HepG2 (cell line): ENCODE results near the gene TRRAP. TPM values are rescaled to one million over a fixed set of nuclear protein-coding genes. Genes with fewer than 3 reads are reported as not detected.

Source experiments
- ATAC-seq: fragments of 200-7000 bp; cut with Tn5 transposase; 3 replicates; pipeline ENCODE4 v1.9.1; 2020; ENCODE audit warnings: mild to moderate bottlenecking, moderate library complexity
- BruUV-seq: library from RNA; stranded (reverse); fragments of 400-500 nt; replicated peaks from 2 replicates; lab custom pipeline; 2021; lab: Mats Ljungman, UMichigan
- CTCF ChIA-PET: fragments of 300-600 bp; formaldehyde crosslinking; extraction: SDS; loops from one replicate; lab custom pipeline; 2021; ENCODE audit warnings: low total read pairs, inconsistent platforms, low intra/inter-chr PET ratio; lab: Yijun Ruan, JAX
- POLR2A ChIA-PET: fragments of 350-600 bp; sonication (Branson Sonifier 250); formaldehyde crosslinking; loops from one replicate; lab custom pipeline; 2020; ENCODE audit warnings: antibody characterized with exemption, inconsistent platforms; lab: Yijun Ruan, JAX
- DNase-seq: peaks from one replicate; pipeline ENCODE4 v3.0.0-alpha.2; 2015; ENCODE audit warnings: low spot score
- FAIRE-seq: peaks from 3 replicates; lab custom pipeline; 2011; peaks lifted over from hg19 to GRCh38; lab: Jason Lieb, UNC
- H2AFZ ChIP-seq: one replicate; pipeline ENCODE4 v1.6.1; 2011; ENCODE audit warnings: low read length, inconsistent platforms
- H3K27ac ChIP-seq: fragments of 300-600 bp; 3 replicates; pipeline ENCODE4 v1.8.0; 2011; ENCODE audit warnings: mixed run types, mild to moderate bottlenecking, mixed read lengths, low read length, inconsistent platforms; ENCODE audit not compliant: insufficient read depth; ENCODE audit errors: extremely low read length
- H3K27me3 ChIP-seq, 2 experiments: fragments of 200-600 bp in 1 of 2; 2 replicates in 1 of 2; 3 replicates in 1 of 2; pipeline versions ENCODE4 v1.6.0 to v1.8.0; 2011; ENCODE audit warnings: low read length in 2 of 2, mild to moderate bottlenecking in 2 of 2, moderate library complexity in 2 of 2, inconsistent platforms in 1 of 2; ENCODE audit not compliant: insufficient read depth in 2 of 2, control insufficient read depth in 1 of 2
- H3K36me3 ChIP-seq, 2 experiments: fragments of 200-600 bp in 1 of 2; replicated peaks in 1 of 2; 2 replicates in 1 of 2; 3 replicates in 1 of 2; pipeline versions ENCODE4 v1.5.1 to v1.8.0; 2011; ENCODE audit warnings: low read length in 2 of 2, inconsistent platforms in 1 of 2; ENCODE audit not compliant: insufficient read depth in 2 of 2, control insufficient read depth in 1 of 2
- H3K4me1 ChIP-seq: 2 replicates; pipeline ENCODE4 v1.5.1; 2012; ENCODE audit warnings: low read length, inconsistent platforms; ENCODE audit not compliant: insufficient read depth
- H3K4me2 ChIP-seq: 2 replicates; pipeline ENCODE4 v1.6.0; 2011; ENCODE audit warnings: low read depth, low read length, inconsistent platforms
- H3K4me3 ChIP-seq, 3 experiments: fragments of 200-600 bp in 1 of 3; sonication (generic), shearing (Covaris generic) in 1 of 3; replicated peaks in 1 of 3; 2 replicates each; pipeline ENCODE4 v1.5.1; 2011 to 2016; ENCODE audit warnings: low read length in 3 of 3, inconsistent platforms in 2 of 3, low read depth in 2 of 3, mild to moderate bottlenecking in 2 of 3, control low read depth in 1 of 3, mixed read lengths in 1 of 3; ENCODE audit not compliant: insufficient read depth in 1 of 3
- H3K79me2 ChIP-seq: one replicate; pipeline ENCODE4 v1.6.1; 2011; ENCODE audit warnings: low read length, inconsistent platforms; ENCODE audit not compliant: insufficient read depth
- H3K9ac ChIP-seq: 2 replicates; pipeline ENCODE4 v1.6.0; 2011; ENCODE audit warnings: mild to moderate bottlenecking, low read depth, low read length, inconsistent platforms; ENCODE audit not compliant: insufficient read depth
- H3K9me3 ChIP-seq: 2 replicates; pipeline ENCODE4 v1.5.1; 2012; ENCODE audit warnings: mild to moderate bottlenecking, low read length
- H4K20me1 ChIP-seq: 2 replicates; pipeline ENCODE4 v1.6.0; 2011; ENCODE audit warnings: inconsistent platforms, mild to moderate bottlenecking, low read length, moderate library complexity; ENCODE audit not compliant: insufficient read depth
- AKAP8 ChIP-seq: sonication (generic); formaldehyde crosslinking; IDR thresholded peaks from 2 replicates; pipeline ENCODE4 v1.5.1; 2020; ENCODE audit warnings: mild to moderate bottlenecking, missing genetic modification reagents
- MBD4 ChIP-seq: IDR thresholded peaks from 2 replicates; pipeline ENCODE4 v1.6.1; 2012; ENCODE audit warnings: low read length, inconsistent platforms, borderline replicate concordance
- NFYC ChIP-seq: IDR thresholded peaks from 2 replicates; pipeline ENCODE4 v1.6.1; 2016; ENCODE audit warnings: missing genetic modification reagents, missing compliant biosample characterization
- TARDBP ChIP-seq: sonication (generic); formaldehyde crosslinking; IDR thresholded peaks from 2 replicates; pipeline ENCODE4 v1.8.0; 2022; ENCODE audit warnings: mild to moderate bottlenecking, missing genetic modification reagents
- ZNF776 ChIP-seq: sonication (generic); formaldehyde crosslinking; IDR thresholded peaks from 2 replicates; pipeline ENCODE4 v1.4.0; 2020; ENCODE audit warnings: mild to moderate bottlenecking, missing genetic modification reagents
- ZNF788 ChIP-seq: sonication (generic); formaldehyde crosslinking; IDR thresholded peaks from 2 replicates; pipeline ENCODE4 v1.5.0; 2020; ENCODE audit warnings: mild to moderate bottlenecking, missing genetic modification reagents, borderline replicate concordance
- WGBS: methylation state at CpG from one replicate; pipeline ENCODE4 v1.1.6; 2017; ENCODE audit warnings: low lambda C conversion rate; 5-methylcytosine and 5-hydroxymethylcytosine counted together
- in situ Hi-C: cut with HindIII; loops from 2 replicates; pipeline ENCODE4 v1.10.0; 2017; ENCODE audit warnings: low pct_unique_long_range_greater_than_20kb; ENCODE audit not compliant: extremely low pct_ligation_motif_present
- intact Hi-C: fragments of 100-400 bp; cut with micrococcal nuclease; formaldehyde crosslinking; loops from one replicate; pipeline ENCODE4 v1.10.0; 2022; ENCODE audit not compliant: unreplicated experiment
- polyA plus RNA-seq, 8 experiments: library from polyadenylated mRNA; depleted of rRNA in 3 of 8; stranded (reverse) in 7 of 8; unstranded in 1 of 8; fragments of >200 nt; fragmentation: Illumina TruSeq in 4 of 8; extraction: Trizol in 4 of 8; gene quantifications; 2 replicates each; pipeline versions ENCODE4 v1.2.1 to v1.2.3, GENCODE V29; 2011 to 2016; ENCODE audit warnings: low read depth in 4 of 8, missing spikeins in 1 of 8, mixed read lengths in 1 of 8; ENCODE audit not compliant: insufficient read depth in 1 of 8
- total RNA-seq, 5 experiments: library from RNA; depleted of rRNA; stranded (reverse); fragments of >200 nt; fragmentation: Illumina TruSeq; extraction: Trizol; gene quantifications; 2 replicates each; pipeline ENCODE4 v1.2.3, GENCODE V29; 2016; ENCODE audit warnings: low read depth in 1 of 5
- TF ChIP-seq, protein P1 (sequence below): sonication (generic); formaldehyde crosslinking; IDR thresholded peaks from 2 replicates; pipeline ENCODE4 v1.9.0; 2021; ENCODE audit warnings: mild to moderate bottlenecking, missing genetic modification reagents
- TF ChIP-seq, protein P2 (sequence below): sonication (generic); formaldehyde crosslinking; IDR thresholded peaks from 2 replicates; pipeline ENCODE4 v1.5.0; 2020; ENCODE audit warnings: missing genetic modification reagents, mild to moderate bottlenecking, borderline replicate concordance
- TF ChIP-seq, protein P3 (sequence below): sonication (generic); formaldehyde crosslinking; IDR thresholded peaks from 2 replicates; pipeline ENCODE4 v1.4.0; 2020; ENCODE audit warnings: missing genetic modification reagents
- TF ChIP-seq, protein P4 (sequence below): sonication (generic); formaldehyde crosslinking; IDR thresholded peaks from 2 replicates; pipeline ENCODE4 v1.5.1; 2020; ENCODE audit warnings: mild to moderate bottlenecking, moderate library complexity, missing genetic modification reagents
- TF ChIP-seq, protein P5 (sequence below): sonication (generic); formaldehyde crosslinking; IDR thresholded peaks from 2 replicates; pipeline ENCODE4 v1.5.0; 2020; ENCODE audit warnings: missing genetic modification reagents

The TRRAP gene
- total and polyA plus RNA-seq, 2 of the 13 experiments (the other 11 are each of a cell fraction or from before 2014, with no cell fraction given) = 8.6 to 10.5 TPM

DNA sequence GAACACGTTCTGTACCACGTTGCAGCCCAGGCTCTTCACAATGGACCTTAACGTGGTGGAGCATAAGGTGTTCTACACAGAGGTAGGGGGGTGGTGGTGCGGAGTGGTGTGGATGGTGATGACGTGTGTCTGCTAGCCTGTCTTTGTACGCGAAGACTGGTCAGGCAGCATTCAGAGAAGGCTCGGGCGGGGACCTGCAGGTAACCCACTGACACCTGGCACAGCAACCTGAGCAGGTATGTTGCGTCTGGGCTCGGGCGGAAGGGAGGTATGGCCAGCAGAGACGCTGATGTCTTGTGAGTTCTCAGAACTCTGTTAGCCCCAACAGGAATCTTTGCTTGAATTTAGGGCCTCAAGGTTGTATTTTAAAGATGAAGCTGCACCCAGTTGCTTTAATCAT, 55.0 kb downstream of the TRRAP start (continued):
- TF ChIP-seq, protein P1, sequence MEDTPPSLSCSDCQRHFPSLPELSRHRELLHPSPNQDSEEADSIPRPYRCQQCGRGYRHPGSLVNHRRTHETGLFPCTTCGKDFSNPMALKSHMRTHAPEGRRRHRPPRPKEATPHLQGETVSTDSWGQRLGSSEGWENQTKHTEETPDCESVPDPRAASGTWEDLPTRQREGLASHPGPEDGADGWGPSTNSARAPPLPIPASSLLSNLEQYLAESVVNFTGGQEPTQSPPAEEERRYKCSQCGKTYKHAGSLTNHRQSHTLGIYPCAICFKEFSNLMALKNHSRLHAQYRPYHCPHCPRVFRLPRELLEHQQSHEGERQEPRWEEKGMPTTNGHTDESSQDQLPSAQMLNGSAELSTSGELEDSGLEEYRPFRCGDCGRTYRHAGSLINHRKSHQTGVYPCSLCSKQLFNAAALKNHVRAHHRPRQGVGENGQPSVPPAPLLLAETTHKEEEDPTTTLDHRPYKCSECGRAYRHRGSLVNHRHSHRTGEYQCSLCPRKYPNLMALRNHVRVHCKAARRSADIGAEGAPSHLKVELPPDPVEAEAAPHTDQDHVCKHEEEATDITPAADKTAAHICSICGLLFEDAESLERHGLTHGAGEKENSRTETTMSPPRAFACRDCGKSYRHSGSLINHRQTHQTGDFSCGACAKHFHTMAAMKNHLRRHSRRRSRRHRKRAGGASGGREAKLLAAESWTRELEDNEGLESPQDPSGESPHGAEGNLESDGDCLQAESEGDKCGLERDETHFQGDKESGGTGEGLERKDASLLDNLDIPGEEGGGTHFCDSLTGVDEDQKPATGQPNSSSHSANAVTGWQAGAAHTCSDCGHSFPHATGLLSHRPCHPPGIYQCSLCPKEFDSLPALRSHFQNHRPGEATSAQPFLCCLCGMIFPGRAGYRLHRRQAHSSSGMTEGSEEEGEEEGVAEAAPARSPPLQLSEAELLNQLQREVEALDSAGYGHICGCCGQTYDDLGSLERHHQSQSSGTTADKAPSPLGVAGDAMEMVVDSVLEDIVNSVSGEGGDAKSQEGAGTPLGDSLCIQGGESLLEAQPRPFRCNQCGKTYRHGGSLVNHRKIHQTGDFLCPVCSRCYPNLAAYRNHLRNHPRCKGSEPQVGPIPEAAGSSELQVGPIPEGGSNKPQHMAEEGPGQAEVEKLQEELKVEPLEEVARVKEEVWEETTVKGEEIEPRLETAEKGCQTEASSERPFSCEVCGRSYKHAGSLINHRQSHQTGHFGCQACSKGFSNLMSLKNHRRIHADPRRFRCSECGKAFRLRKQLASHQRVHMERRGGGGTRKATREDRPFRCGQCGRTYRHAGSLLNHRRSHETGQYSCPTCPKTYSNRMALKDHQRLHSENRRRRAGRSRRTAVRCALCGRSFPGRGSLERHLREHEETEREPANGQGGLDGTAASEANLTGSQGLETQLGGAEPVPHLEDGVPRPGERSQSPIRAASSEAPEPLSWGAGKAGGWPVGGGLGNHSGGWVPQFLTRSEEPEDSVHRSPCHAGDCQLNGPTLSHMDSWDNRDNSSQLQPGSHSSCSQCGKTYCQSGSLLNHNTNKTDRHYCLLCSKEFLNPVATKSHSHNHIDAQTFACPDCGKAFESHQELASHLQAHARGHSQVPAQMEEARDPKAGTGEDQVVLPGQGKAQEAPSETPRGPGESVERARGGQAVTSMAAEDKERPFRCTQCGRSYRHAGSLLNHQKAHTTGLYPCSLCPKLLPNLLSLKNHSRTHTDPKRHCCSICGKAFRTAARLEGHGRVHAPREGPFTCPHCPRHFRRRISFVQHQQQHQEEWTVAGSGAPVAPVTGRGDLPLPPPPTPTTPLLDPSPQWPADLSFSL (CRISPR knock-in tag) = no peak

DNA sequence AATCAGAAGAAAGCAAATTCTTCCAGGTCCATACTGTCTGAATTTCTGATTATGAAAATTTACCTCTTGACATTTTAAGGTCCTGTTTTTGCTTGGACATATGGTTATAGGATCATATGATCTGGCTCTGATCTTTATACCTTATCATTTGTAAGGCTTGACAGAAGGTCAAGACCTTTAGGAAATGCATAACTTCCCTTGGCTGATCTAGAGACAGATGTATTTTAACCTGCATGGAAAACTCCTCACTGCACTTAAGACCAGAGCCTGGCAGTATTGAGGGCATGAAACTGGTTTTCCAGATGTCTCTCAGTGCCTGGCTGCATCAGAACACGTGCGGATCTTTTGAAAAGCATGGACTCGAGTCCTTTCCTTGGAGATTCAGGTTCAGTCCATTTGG, 55.9 kb downstream of the TRRAP start:
- in situ Hi-C loops (no loop called here), intact Hi-C loops (no loop called here)
- 100% methylated on average over 3 of the region's 3 CpGs for WGBS
- Histone ChIP-seq H3K4me2 (no peak overlapping the region), H3K4me1 (no peaks in the 10 kb centered on the region), H4K20me1 (no peaks in the 10 kb centered on the region), H2AFZ (no peak overlapping the region), H3K27ac (no peak overlapping the region), H3K36me3 (peaks cover 24 to 79% of the 10 kb centered on the region in 2 experiments), H3K4me3 (no peak overlapping the region), H3K27me3 (no peaks in the 10 kb centered on the region), H3K79me2 (no peaks in the 10 kb centered on the region), H3K9ac (no peak overlapping the region), H3K9me3 (no peaks in the 10 kb centered on the region)
- ATAC-seq (no peak), DNase-seq (no peak), FAIRE-seq (no peak)
- CTCF ChIA-PET = no interaction called here
- POLR2A ChIA-PET = no interaction called here
- BruUV-seq = no TSS peak
- TF ChIP-seq, protein P2, sequence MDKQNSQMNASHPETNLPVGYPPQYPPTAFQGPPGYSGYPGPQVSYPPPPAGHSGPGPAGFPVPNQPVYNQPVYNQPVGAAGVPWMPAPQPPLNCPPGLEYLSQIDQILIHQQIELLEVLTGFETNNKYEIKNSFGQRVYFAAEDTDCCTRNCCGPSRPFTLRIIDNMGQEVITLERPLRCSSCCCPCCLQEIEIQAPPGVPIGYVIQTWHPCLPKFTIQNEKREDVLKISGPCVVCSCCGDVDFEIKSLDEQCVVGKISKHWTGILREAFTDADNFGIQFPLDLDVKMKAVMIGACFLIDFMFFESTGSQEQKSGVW (CRISPR knock-in tag) = no peak
- TF ChIP-seq, protein P3, sequence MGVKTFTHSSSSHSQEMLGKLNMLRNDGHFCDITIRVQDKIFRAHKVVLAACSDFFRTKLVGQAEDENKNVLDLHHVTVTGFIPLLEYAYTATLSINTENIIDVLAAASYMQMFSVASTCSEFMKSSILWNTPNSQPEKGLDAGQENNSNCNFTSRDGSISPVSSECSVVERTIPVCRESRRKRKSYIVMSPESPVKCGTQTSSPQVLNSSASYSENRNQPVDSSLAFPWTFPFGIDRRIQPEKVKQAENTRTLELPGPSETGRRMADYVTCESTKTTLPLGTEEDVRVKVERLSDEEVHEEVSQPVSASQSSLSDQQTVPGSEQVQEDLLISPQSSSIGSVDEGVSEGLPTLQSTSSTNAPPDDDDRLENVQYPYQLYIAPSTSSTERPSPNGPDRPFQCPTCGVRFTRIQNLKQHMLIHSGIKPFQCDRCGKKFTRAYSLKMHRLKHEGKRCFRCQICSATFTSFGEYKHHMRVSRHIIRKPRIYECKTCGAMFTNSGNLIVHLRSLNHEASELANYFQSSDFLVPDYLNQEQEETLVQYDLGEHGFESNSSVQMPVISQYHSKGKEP (CRISPR knock-in tag) = no peak
- TF ChIP-seq ZNF788 (CRISPR knock-in tag) (no peak), TARDBP (CRISPR knock-in tag) (no peak), ZNF776 (CRISPR knock-in tag) (no peak), NFYC (no peak), MBD4 (no peak), AKAP8 (CRISPR knock-in tag) (no peak)
- TF ChIP-seq, protein P4, sequence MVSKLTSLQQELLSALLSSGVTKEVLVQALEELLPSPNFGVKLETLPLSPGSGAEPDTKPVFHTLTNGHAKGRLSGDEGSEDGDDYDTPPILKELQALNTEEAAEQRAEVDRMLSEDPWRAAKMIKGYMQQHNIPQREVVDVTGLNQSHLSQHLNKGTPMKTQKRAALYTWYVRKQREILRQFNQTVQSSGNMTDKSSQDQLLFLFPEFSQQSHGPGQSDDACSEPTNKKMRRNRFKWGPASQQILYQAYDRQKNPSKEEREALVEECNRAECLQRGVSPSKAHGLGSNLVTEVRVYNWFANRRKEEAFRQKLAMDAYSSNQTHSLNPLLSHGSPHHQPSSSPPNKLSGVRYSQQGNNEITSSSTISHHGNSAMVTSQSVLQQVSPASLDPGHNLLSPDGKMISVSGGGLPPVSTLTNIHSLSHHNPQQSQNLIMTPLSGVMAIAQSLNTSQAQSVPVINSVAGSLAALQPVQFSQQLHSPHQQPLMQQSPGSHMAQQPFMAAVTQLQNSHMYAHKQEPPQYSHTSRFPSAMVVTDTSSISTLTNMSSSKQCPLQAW = no peak
- TF ChIP-seq, protein P5, sequence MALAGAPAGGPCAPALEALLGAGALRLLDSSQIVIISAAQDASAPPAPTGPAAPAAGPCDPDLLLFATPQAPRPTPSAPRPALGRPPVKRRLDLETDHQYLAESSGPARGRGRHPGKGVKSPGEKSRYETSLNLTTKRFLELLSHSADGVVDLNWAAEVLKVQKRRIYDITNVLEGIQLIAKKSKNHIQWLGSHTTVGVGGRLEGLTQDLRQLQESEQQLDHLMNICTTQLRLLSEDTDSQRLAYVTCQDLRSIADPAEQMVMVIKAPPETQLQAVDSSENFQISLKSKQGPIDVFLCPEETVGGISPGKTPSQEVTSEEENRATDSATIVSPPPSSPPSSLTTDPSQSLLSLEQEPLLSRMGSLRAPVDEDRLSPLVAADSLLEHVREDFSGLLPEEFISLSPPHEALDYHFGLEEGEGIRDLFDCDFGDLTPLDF (CRISPR knock-in tag) = no peak
